Loucy (cell line): ENCODE measurements around the gene RCOR1.

ENCODE experiments used
- H2AFZ ChIP-seq: fragments of 200-600 bp; sonication (generic); 2 replicates; pipeline ENCODE4 v1.6.0; 2016; ENCODE audit warnings: antibody characterized with exemption, mild to moderate bottlenecking, low read length, moderate library complexity
- H3F3A ChIP-seq: fragments of 200-600 bp; 2 replicates; pipeline ENCODE4 v1.6.0; 2016; ENCODE audit warnings: antibody characterized with exemption, low read depth, mild to moderate bottlenecking
- H3K27me3 ChIP-seq: fragments of 200-600 bp; sonication (generic); 2 replicates; pipeline ENCODE4 v1.6.1; 2014; ENCODE audit warnings: low read length, mild to moderate bottlenecking; ENCODE audit not compliant: insufficient read depth, poor library complexity, severe bottlenecking
- H3K36me3 ChIP-seq: fragments of 200-600 bp; sonication (generic); 2 replicates; pipeline ENCODE4 v1.6.1; 2016; ENCODE audit warnings: low read length; ENCODE audit not compliant: insufficient read depth
- H3K4me1 ChIP-seq: fragments of 200-600 bp; sonication (generic); 2 replicates; pipeline ENCODE4 v1.5.1; 2014; ENCODE audit warnings: low read length, mild to moderate bottlenecking; ENCODE audit not compliant: insufficient read depth, poor library complexity, severe bottlenecking
- H3K4me2 ChIP-seq: fragments of 200-600 bp; sonication (generic); 2 replicates; pipeline ENCODE4 v1.6.0; 2014; ENCODE audit warnings: antibody characterized with exemption, low read length, low read depth, mild to moderate bottlenecking; ENCODE audit not compliant: poor library complexity, severe bottlenecking
- H3K4me3 ChIP-seq: fragments of 200-600 bp; sonication (generic); 2 replicates; pipeline ENCODE4 v1.5.1; 2014; ENCODE audit warnings: low read length, mild to moderate bottlenecking, mixed read lengths; ENCODE audit not compliant: poor library complexity, severe bottlenecking
- H3K79me2 ChIP-seq: fragments of 200-600 bp; sonication (generic); 2 replicates; pipeline ENCODE4 v1.6.1; 2014; ENCODE audit warnings: low read length; ENCODE audit not compliant: insufficient read depth
- H3K9ac ChIP-seq: fragments of 200-600 bp; sonication (generic); 2 replicates; pipeline ENCODE4 v1.6.0; 2014; ENCODE audit warnings: mild to moderate bottlenecking, low read depth, low read length, moderate library complexity; ENCODE audit not compliant: poor library complexity, severe bottlenecking
- H3K9me2 ChIP-seq: fragments of 200-600 bp; sonication (generic); replicated peaks from 2 replicates; pipeline ENCODE4 v1.6.1; 2016; ENCODE audit warnings: low read depth, low read length, mixed read lengths
- H3K9me3 ChIP-seq: fragments of 200-600 bp; sonication (generic); 2 replicates; pipeline ENCODE4 v1.6.1; 2014; ENCODE audit warnings: mild to moderate bottlenecking, antibody characterized with exemption, low read length, low read depth; ENCODE audit not compliant: insufficient read depth
- H4K20me1 ChIP-seq: fragments of 200-600 bp; sonication (generic); 2 replicates; pipeline ENCODE4 v1.6.0; 2014; ENCODE audit warnings: antibody characterized with exemption, low read length, mild to moderate bottlenecking; ENCODE audit not compliant: insufficient read depth, poor library complexity, severe bottlenecking
- CTCF ChIP-seq: fragments of 200-600 bp; sonication (generic); conservative IDR thresholded peaks from 2 replicates; pipeline ENCODE4 v1.5.1; 2014; ENCODE audit warnings: mild to moderate bottlenecking, antibody characterized with exemption, low read length
- EZH2phosphoT487 ChIP-seq: fragments of 200-600 bp; IDR thresholded peaks from 2 replicates; pipeline ENCODE4 v1.6.1; 2018; ENCODE audit warnings: antibody characterized with exemption, mild to moderate bottlenecking, moderate library complexity, borderline replicate concordance

Gene RCOR1

GRCh38 chr14:102729268-102729667 lies 136.8 kb downstream of the RCOR1 start:
- no peaks in the 10 kb centered on the region for H3K4me1 ChIP-seq
- H3K4me3 ChIP-seq: no peak overlapping the region
- H3K27me3 ChIP-seq: no peaks in the 10 kb centered on the region
- H3K79me2 ChIP-seq: no peaks in the 10 kb centered on the region
- no peak overlapping the region for H3K9ac ChIP-seq
- no peak overlapping the region for H2AFZ ChIP-seq
- H3F3A ChIP-seq: no peaks in the 10 kb centered on the region
- TF ChIP-seq CTCF: no peak
- no peak for TF ChIP-seq EZH2phosphoT487
- H3K9me3 ChIP-seq: no peaks in the 10 kb centered on the region
- H4K20me1 ChIP-seq: no peaks in the 10 kb centered on the region
- peaks cover 66% of the 10 kb centered on the region; the same call in 1 of the 2 replicates for H3K36me3 ChIP-seq
- H3K4me2 ChIP-seq: no peak overlapping the region
- no peaks in the 10 kb centered on the region for H3K9me2 ChIP-seq

GRCh38 chr14:102729825-102730224 lies 137.4 kb downstream of the RCOR1 start:
- Histone ChIP-seq H3K27me3 (no peaks in the 10 kb centered on the region), H2AFZ (no peak overlapping the region), H3F3A (no peaks in the 10 kb centered on the region), H3K4me1 (no peaks in the 10 kb centered on the region), H3K9ac (no peak overlapping the region), H3K36me3 (peaks cover 60% of the 10 kb centered on the region; the same call in 1 of the 2 replicates), H3K4me3 (no peak overlapping the region), H3K9me2 (no peaks in the 10 kb centered on the region), H3K79me2 (no peaks in the 10 kb centered on the region), H4K20me1 (no peaks in the 10 kb centered on the region), H3K9me3 (no peaks in the 10 kb centered on the region), H3K4me2 (no peak overlapping the region)
- no peak for TF ChIP-seq CTCF
- TF ChIP-seq EZH2phosphoT487: no peak

- no peaks in the 10 kb centered on the region for H3K79me2 ChIP-seq
- no peaks in the 10 kb centered on the region for H3K4me1 ChIP-seq
- no peaks in the 10 kb centered on the region for H3K27me3 ChIP-seq
- no peaks in the 10 kb centered on the region for H3K9me3 ChIP-seq
- no peaks in the 10 kb centered on the region for H3K9me2 ChIP-seq
- peaks cover 46% of the 10 kb centered on the region; the same call in 1 of the 2 replicates for H3K36me3 ChIP-seq
- no peak overlapping the region for H3K4me3 ChIP-seq
- no peak for TF ChIP-seq EZH2phosphoT487
- TF ChIP-seq CTCF: no peak
- no peak overlapping the region for H2AFZ ChIP-seq
- no peak overlapping the region for H3K9ac ChIP-seq
- H4K20me1 ChIP-seq: no peaks in the 10 kb centered on the region
- no peak overlapping the region for H3K4me2 ChIP-seq
- H3F3A ChIP-seq: no peaks in the 10 kb centered on the region
Observed at GRCh38 chr14:102731101-102731870, 138.8 kb downstream of the RCOR1 start.
